NCI-H2081 (cell line): ENCODE data around the gene METTL9.
"Not testable (repeated sequence)": the region's sequence is repeated elsewhere in the genome, so short reads cannot be mapped to it uniquely, and the experiment has no call there.

Source experiments
- DNase-seq, 2 experiments: peaks; one replicate each; lab custom pipeline; 2025; lab: John Stamatoyannopoulos, UW

METTL9 gene

GRCh38 chr16:21610766-21611165, 11.4 kb downstream of the METTL9 start:
- no peak for DNase-seq

GRCh38 chr16:21611198-21611555, 11.8 kb downstream of the METTL9 start:
- DNase-seq: no peak

- no peak for DNase-seq
Measured at GRCh38 chr16:21611556-21612384, 12.4 kb downstream of the METTL9 start.

GRCh38 chr16:21613361-21613760, 14.0 kb downstream of the METTL9 start:
- no peak for DNase-seq

GRCh38 chr16:21613781-21614180, 14.4 kb downstream of the METTL9 start:
- no peak for DNase-seq

- DNase-seq: no peak
Measured at GRCh38 chr16:21614896-21615295, 15.5 kb downstream of the METTL9 start.

GRCh38 chr16:21617607-21618006, 18.2 kb downstream of the METTL9 start:
- no peak for DNase-seq

GRCh38 chr16:21618281-21618680, 18.9 kb downstream of the METTL9 start:
- DNase-seq: no peak

GRCh38 chr16:21619765-21620425, 20.5 kb downstream of the METTL9 start:
- DNase-seq: no peak

GRCh38 chr16:21620592-21620991, 21.2 kb downstream of the METTL9 start:
- no peak for DNase-seq

GRCh38 chr16:21622545-21622944, 23.2 kb downstream of the METTL9 start:
- no peak for DNase-seq

- DNase-seq: no peak
Measured at GRCh38 chr16:21625026-21625425, 25.6 kb downstream of the METTL9 start.

- DNase-seq: no peak
Measured at GRCh38 chr16:21626659-21627277, 27.4 kb downstream of the METTL9 start.

- peak in 1 of 2 experiments; percentile 8 for DNase-seq
Measured at GRCh38 chr16:21628121-21628726, 28.8 kb downstream of the METTL9 start.

GRCh38 chr16:21628772-21629171, 29.4 kb downstream of the METTL9 start:
- no peak for DNase-seq

- not testable (repeated sequence) for DNase-seq
Measured at GRCh38 chr16:21629616-21630539, 30.5 kb downstream of the METTL9 start.

- not testable (repeated sequence) for DNase-seq
Measured at GRCh38 chr16:21630866-21631265, 31.5 kb downstream of the METTL9 start.

GRCh38 chr16:21631376-21631775, 32.0 kb downstream of the METTL9 start:
- not testable (repeated sequence) for DNase-seq

GRCh38 chr16:21631951-21632575, 32.7 kb downstream of the METTL9 start:
- DNase-seq: not testable (repeated sequence)

- DNase-seq: no peak
Measured at GRCh38 chr16:21634216-21634615, 34.8 kb downstream of the METTL9 start.

GRCh38 chr16:21635694-21636093, 36.3 kb downstream of the METTL9 start:
- DNase-seq: not testable (repeated sequence)
